Cerebellar cortex (tissue), 1 donor: Measurements from ENCODE around the gene METTL22.

Source experiments
- DNase-seq: peaks from one replicate; pipeline ENCODE4 v3.0.0-alpha.2; 2015; ENCODE audit warnings: low spot score

METTL22 gene

GRCh38 chr16:8594149-8594666, 27.3 kb upstream of the METTL22 start:
- no peak for DNase-seq

DNA sequence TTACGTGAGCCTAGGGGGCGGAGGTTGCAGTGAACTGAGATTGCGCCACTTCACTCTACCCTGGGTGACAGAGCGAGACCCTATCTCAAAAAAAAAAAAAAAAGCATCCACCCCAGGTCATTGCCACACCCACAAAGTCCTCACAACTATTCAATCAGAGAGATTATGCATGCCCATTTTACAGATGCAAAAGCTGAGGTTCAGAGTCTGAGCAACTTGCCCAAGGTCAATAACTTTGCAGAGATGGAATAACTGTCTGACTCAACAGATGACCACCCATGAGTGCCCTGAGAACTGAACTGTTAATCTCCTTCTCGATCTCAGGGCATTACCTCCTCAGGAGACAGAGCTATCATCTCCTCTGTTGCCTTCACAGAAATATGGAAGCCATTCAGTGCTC, 25.7 kb upstream of the METTL22 start:
- no peak for DNase-seq

DNA sequence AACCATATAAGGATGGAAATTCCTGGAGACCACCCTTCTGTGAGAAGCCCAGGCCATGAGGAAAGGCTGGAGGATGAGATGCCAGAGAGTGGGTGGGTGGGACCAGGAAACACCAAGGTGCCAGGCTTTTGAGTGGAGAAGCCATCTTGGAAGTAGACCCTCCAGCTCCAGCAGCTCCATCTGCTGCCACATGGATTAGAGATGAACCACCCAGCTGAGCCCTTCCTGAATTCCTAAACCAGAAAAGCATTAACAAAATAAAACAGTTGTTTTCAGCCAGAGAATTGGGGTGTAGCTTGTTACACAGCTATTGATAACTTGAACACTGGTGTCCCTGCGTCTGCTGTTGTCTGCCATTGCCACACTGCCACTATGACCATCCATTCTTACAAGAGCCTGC, 24.9 kb upstream of the METTL22 start:
- no peak for DNase-seq

GRCh38 chr16:8600144-8600775, 21.2 kb upstream of the METTL22 start:
- DNase-seq = no peak

DNA sequence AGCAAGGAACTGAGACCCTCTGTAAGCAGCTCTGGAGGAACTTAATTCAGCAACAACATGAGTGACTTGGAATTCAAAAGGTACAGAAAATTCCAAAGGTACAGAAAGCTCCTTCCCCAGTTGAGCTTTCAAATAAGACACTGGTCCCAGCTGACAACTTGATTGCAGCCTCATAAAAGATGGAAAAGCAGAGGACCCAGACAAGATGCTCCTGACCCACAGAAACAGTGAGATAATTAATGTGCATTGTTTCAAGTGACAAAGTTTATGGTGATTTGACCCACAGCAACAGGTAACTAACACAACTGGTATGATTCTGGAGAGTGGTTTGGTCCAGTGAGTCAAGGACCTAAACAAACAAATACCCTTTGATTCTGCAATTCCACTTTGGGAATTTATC, 15.9 kb upstream of the METTL22 start:
- DNase-seq = no peak

DNA sequence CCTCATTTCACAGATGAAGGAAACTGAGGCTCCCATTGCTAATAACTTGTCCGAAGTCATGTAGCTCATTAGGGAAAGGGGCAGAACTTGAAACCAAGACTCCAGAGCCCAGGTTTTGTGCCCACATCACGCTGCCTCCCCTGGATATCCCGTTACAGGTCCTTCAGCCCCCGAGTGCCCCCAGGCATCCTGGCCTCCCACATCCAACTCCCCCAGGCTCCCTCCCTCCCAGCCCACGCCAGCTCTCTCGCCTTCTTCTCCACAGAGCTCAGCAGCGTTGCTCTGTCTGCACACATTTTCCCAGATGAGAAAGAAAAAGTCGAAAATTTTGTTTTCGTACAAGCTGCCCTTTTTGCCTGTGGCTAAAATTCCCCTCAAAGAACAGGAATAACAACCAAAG, 14.3 kb upstream of the METTL22 start:
- no peak for DNase-seq

- DNase-seq = no peak
Measured at GRCh38 chr16:8611122-8611521, 10.4 kb upstream of the METTL22 start.

DNA sequence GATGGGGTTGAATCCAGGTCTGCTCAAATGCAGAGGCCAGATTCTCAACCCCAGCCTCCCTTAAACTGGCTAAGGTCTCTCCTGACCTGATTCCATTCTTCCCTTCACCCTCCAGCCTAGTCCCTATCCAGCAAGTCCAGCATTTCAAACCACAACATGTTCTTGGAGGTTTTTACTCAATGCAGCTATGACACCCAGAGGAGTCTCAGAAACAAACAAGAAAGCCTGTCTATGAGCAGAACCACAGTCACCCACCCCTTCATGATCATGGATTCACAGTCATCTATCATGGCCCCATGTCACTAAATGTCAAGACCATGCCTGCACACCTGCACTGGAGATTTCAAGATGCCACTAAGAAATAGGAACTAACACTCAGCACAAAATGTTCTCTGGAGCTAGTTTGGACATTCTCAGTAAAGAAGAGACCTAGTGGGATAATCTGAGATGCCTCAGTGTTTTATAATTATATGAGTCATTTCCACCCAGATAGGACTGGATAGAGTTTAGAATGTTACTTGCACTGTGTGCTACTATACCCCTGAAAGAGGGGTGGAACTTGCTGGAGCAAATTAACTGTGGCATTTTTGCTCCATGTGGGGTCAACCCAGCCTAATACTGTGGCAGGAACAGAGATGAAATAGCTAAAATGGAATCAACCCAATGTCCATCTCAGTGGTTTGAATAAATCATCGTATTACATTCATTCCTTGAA, 9.5 kb upstream of the METTL22 start:
- DNase-seq = no peak

DNA sequence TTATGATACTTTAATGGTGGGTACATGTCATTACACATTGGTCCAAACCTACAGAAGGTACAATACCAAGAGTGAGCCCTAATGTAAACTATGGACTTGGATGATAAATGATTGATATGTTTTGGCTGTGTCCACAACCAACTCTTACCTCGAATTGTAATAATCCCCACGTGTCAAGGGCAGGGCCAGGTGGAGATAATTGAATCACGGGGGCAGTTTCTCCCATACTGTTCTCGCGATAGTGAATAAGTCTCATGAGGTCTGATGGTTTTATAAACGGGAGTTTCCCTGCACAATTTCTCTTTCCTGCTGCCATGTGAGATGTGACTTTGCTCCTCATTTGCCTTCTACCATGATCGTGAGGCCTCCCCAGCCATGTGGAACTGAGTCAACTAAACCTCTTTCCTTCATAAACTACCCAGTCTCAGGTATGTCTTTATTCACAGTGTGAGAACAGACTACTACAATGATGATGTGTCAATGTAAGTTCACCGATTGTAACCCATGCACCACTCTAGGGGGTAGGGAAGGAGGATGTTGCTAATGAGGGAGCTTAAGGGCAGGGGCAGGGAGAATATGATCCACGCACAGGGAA, 7.0 kb upstream of the METTL22 start:
- DNase-seq = no peak

GRCh38 chr16:8619671-8620370, 1.7 kb upstream of the METTL22 start:
- no peak for DNase-seq

DNA sequence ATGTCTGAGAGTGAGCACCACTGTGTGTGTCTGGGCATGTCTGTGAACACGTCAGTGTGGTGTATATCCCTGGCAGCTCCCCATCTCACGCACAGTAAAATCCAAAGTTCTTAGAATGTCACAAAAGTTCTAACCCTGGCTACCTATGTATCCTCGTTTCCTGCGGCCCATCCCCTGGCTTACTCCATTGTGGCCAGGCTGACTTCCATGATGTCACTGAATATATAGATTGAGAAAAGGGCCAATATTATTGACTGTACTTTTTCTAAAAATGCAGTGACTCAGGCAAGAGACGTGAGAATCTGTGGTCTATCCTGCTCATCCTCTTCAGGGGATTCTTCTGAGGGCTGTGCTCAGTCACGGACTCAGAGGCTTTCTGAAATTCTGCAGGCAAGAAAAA, 963 bp upstream of the METTL22 start:
- no peak for DNase-seq

GRCh38 chr16:8621222-8621571, 301 bp upstream of the METTL22 start:
- DNase-seq = no peak

- DNase-seq = no peak
Measured at GRCh38 chr16:8622315-8622656, 788 bp downstream of the METTL22 start.

DNA sequence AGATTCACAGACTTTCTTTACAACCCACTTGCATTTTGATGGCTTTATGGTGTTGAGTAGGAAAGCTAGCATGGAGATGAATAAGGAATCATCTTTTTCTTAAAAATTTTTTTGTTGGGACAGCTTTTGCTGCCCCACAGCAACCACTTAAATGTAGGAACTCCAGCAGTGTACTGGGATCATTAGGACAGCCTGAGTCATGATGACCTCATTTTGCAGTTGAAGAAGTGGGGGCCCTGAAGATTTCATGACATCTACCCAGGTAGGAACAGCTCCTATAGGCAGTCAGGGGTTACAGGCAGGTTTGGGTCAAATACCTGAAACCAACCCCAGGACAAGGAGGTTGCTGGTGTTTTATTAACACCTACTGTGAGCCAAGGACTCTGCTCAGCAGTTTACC, 2.1 kb downstream of the METTL22 start:
- DNase-seq = no peak

DNA sequence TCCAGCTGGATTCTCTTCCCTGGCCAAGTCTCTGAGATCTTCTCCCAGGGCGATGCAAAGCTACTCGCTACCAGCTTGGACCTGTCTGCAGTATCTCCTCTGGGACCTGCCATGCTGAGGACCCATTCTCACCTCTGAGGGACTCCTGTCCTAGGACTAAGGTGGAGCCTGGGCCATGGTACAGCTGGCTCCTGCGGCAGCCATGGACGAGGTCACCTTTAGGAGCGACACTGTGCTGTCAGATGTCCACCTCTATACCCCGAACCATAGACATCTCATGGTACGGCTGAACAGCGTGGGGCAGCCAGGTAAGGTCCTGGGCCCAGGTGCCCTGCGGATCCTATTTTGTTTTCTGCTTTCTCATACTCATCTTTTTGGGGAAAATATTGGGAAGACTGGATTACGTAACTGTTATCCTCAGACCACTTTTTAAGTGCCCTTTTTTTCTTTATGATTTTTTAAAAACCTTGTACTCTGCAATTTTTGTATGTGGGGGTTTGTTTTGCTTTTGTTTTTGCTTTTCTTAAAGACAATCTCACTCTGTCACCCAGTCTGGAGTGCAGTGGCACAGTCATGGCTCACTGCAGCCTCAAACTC, 4.1 kb downstream of the METTL22 start:
- DNase-seq = no peak

- no peak for DNase-seq
Measured at GRCh38 chr16:8626946-8627345, 5.4 kb downstream of the METTL22 start.

DNA sequence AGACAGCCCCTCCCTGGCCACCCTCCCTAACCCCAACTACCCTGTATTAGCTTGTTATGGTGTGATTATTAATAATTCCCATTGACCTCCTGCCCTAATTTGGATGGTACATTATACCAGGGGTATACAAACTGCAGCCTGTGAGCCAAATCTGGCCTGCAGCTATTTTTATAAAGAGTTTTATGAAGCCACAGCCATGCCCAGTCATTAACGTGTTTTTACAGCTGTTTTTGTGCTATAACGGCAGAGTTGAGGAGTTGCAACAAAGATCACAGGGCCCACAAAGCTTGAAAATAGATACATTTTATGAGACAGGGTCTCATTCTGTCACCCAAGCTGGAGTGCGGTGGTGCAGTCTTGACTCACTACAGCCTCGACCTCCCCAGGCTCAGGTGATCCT, 6.0 kb downstream of the METTL22 start:
- DNase-seq = no peak

GRCh38 chr16:8628981-8629725, 7.7 kb downstream of the METTL22 start:
- no peak for DNase-seq

- no peak for DNase-seq
Measured at GRCh38 chr16:8630255-8630953, 8.9 kb downstream of the METTL22 start.

GRCh38 chr16:8631373-8631772, 9.9 kb downstream of the METTL22 start:
- DNase-seq = no peak

DNA sequence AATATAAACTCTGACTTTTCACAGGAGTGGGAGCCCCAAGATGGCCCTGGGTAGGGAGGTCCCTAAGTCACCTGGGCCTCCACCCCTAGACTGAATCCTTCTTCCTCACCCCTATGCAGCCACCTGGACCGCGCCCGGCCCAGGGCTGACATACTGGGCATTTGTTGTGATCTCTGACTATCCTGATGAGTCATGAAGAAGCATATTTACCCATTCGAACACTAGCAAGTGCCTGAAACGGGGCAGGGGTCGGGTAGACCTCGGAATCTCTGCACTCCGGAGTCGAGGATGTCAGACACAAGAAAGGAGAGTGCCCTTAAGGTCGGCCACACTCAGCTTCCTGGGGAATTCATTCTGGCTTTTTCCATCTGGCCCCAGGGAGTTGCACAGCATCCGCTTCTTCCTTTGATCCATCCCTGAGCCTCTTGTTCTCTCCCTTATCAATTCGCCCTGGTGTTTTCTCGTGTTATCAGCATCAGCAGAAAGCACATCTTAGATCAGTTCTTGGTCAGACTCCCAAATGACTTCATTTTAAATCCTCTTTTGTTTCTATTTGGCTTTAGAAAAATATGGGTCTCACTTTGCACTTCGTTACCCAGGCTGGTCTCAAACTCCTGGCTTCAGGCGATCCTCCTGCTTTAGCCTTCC, 10.4 kb downstream of the METTL22 start:
- no peak for DNase-seq
